Effector memory CD4-positive, alpha-beta T cell (primary cell): ENCODE data around the gene TMCC2.

Experiments used
- DNase-seq, 3 donors: peaks; one replicate each; pipeline ENCODE4 v3.0.0-alpha.2; 2020
- H3K27ac ChIP-seq: 2 replicates; pipeline ENCODE4 v1.7.0; 2013; ENCODE audit warnings: mild to moderate bottlenecking, low read length, moderate library complexity; ENCODE audit not compliant: insufficient read depth, poor library complexity, severe bottlenecking
- H3K27me3 ChIP-seq: replicated peaks from 2 replicates; pipeline ENCODE4 v1.7.0; 2013; ENCODE audit warnings: mild to moderate bottlenecking, low read length; ENCODE audit not compliant: insufficient read depth, control insufficient read depth, poor library complexity, severe bottlenecking
- H3K36me3 ChIP-seq: 2 replicates; pipeline ENCODE4 v1.7.0; 2013; ENCODE audit warnings: mild to moderate bottlenecking, low read length, moderate library complexity; ENCODE audit not compliant: control insufficient read depth, insufficient read depth
- H3K4me1 ChIP-seq: 2 replicates; pipeline ENCODE4 v1.7.0; 2013; ENCODE audit warnings: low read length, mild to moderate bottlenecking; ENCODE audit not compliant: control insufficient read depth, insufficient read depth, poor library complexity, severe bottlenecking
- H3K4me3 ChIP-seq: 2 replicates; pipeline ENCODE4 v1.7.0; 2013; ENCODE audit warnings: low read length, low read depth, mild to moderate bottlenecking; ENCODE audit not compliant: insufficient read depth, poor library complexity, severe bottlenecking
- H3K9me3 ChIP-seq: 2 replicates; pipeline ENCODE4 v1.7.0; 2013; ENCODE audit warnings: mild to moderate bottlenecking, low read length, moderate library complexity; ENCODE audit not compliant: control insufficient read depth

TMCC2 gene

GRCh38 chr1:205321959-205322283 lies 94.2 kb downstream of the TMCC2 start:
- DNase-seq = no peak
- H3K36me3 ChIP-seq = no peaks in the 10 kb centered on the region
- H3K4me1 ChIP-seq = peaks cover 40% of the 10 kb centered on the region
- no peaks in the 10 kb centered on the region for H3K9me3 ChIP-seq
- H3K27me3 ChIP-seq = no peaks in the 10 kb centered on the region
- H3K4me3 ChIP-seq = peak overlapping the region; percentile 94
- H3K27ac ChIP-seq = peak overlapping the region; percentile 78
